Keratinocyte (primary cell): ENCODE results near the gene AARSD1.

Experiments
- CTCF ChIP-seq, 3 experiments: IDR thresholded peaks in 1 of 3; conservative IDR thresholded peaks in 1 of 3; optimal IDR thresholded peaks in 1 of 3; 2 replicates in 2 of 3; 3 replicates in 1 of 3; pipeline versions ENCODE3 to v1.5.1; 2011; ENCODE audit warnings: low read length in 3 of 3, mild to moderate bottlenecking in 3 of 3, moderate library complexity in 2 of 3, control low read depth in 1 of 3, inconsistent platforms in 1 of 3; ENCODE audit not compliant: insufficient read depth in 2 of 3; ENCODE audit errors: extremely low read depth in 1 of 3
- EZH2 ChIP-seq: IDR thresholded peaks from one replicate; pipeline ENCODE4 v1.6.1; 2012; ENCODE audit warnings: inconsistent platforms, mild to moderate bottlenecking, low read length, moderate library complexity

GRCh38 chr17:42971589-42971988 is 7.3 kb upstream of the AARSD1 start:
- TF ChIP-seq CTCF (optimal IDR thresholded peaks at IDR 0.05 in 1 of 3, IDR thresholded peaks at IDR 0.05 in 1 of 3, conservative IDR thresholded peaks at IDR 0.05 in 1 of 3; ENCODE audit: extremely low read depth in 1 of 3, insufficient read depth in 2 of 3, low read length in 3 of 3) (no peak), EZH2 (no peak)
